Measurements from ENCODE around the gene PPID. TPM values are rescaled to one million over a fixed set of nuclear protein-coding genes. Genes with fewer than 3 reads are reported as not detected.

Gene PPID
- polyA plus RNA-seq (2012; ENCODE audit: insufficient read depth, insufficient read length, low read depth) = 35.6 TPM

DNA sequence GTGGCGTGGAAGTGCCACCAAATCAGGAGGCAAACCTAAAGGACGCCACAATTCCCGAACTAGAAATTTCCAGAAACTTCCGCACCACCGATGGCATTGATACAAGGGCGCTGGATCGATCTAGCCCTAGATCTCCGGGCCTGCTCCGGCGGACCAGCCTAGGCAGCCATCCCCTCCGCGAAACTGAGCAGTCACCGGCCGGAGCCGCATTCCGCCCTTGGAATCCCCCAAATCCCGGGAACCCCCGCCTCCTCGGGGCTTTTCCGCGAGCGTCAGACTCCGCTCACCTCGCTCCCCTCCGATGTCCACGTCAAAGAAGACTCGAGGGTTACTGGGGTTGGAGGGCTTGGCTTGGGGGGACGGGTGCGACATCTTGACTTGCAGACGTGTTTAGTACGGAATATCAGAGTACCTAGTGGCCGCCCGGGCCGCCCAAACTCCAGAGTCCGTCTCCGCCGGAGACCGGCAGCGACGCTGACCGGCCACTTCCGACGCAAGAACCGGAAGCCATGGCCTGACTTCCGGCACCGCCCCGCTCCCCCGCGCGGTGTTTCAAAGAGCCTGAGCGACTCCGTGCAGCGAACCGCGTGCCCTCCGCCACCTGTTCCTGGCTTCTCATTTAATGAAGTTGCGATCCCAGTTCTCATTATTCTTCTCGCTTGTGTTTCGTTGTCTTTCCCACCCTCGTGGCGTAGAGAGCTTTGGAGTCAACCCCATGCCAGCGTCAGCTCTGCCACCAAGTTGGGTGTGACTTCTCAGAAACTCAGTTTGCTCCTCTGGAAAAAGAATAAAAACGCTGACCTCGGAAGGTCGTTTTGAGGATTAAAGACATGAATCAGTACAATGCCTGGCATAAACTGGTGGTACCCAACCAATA lies at the start of gene PPID:
Gene PPID, minus strand, starts transcription at position 480 of the 877 bp plus-strand sequence. Its CDS starts 108 bp downstream, at position 372.
- Histone ChIP-seq H3K4me3 (ENCODE audit: low read depth, low read length) (peak within 1 kb of the TSS; percentile 81), H3K36me3 (peaks cover 34% of the 10 kb centered on the region), H3K9me3 (no peaks in the 10 kb centered on the region), H3K4me1 (no peaks in the 10 kb centered on the region), H3K27me3 (peaks cover 1% of the 10 kb centered on the region; the same call in 1 of the 2 replicates)
- TF ChIP-seq, protein P1, sequence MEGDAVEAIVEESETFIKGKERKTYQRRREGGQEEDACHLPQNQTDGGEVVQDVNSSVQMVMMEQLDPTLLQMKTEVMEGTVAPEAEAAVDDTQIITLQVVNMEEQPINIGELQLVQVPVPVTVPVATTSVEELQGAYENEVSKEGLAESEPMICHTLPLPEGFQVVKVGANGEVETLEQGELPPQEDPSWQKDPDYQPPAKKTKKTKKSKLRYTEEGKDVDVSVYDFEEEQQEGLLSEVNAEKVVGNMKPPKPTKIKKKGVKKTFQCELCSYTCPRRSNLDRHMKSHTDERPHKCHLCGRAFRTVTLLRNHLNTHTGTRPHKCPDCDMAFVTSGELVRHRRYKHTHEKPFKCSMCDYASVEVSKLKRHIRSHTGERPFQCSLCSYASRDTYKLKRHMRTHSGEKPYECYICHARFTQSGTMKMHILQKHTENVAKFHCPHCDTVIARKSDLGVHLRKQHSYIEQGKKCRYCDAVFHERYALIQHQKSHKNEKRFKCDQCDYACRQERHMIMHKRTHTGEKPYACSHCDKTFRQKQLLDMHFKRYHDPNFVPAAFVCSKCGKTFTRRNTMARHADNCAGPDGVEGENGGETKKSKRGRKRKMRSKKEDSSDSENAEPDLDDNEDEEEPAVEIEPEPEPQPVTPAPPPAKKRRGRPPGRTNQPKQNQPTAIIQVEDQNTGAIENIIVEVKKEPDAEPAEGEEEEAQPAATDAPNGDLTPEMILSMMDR (IDR thresholded peaks at IDR 0.05; ENCODE audit: low read depth, low read length) = no peak
- DNase-seq = peak; percentile 89

DNA sequence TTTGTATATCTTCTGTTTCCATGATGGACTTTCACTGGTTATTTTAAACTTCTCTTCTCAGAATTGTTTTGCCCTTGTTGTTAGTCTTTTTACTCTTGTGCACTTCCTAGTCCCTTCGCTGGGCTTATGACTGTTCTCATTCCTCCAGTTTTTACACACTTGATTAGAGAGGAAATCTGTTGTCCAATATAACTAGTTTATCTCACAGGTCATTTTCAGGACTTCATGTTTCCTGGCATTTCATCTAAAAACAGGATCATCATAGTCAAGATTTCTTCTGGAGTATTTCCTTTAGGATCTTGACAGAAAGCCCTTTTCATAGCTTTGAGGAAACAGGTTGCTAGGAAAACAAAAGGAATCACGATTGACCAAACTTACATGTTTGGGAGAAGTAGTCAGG lies 48.6 kb upstream of the PPID start:
- TF ChIP-seq, protein P1 (IDR thresholded peaks at IDR 0.05; ENCODE audit: low read depth, low read length) = no peak
- Histone ChIP-seq H3K27me3 (no peaks in the 10 kb centered on the region), H3K36me3 (no peaks in the 10 kb centered on the region), H3K4me3 (ENCODE audit: low read depth, low read length) (no peak overlapping the region), H3K4me1 (no peaks in the 10 kb centered on the region; the same call in 1 of the 2 replicates), H3K9me3 (no peaks in the 10 kb centered on the region)
- no peak for DNase-seq

DNA sequence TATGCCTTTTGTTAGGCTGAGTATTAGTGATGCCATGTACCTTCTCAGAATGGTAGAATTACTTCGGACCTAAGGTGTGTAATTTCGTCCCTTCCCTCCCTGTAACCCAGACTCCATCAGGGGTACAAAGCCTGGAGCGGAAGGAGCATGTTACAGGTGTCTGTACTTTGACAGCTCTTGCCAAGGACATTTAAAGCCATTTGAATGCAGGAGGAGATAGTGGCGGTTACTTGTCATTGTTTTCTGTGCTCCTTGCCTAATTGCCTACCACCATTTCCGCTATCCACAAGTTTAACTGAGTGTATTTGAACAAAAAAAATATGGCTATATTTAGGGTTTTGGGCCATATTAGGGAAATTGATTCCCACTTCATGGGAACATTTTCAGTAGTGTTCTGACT lies 47.5 kb upstream of the PPID start:
- H3K27me3 ChIP-seq = no peaks in the 10 kb centered on the region
- H3K9me3 ChIP-seq = no peaks in the 10 kb centered on the region
- no peak for DNase-seq
- no peak overlapping the region for H3K4me3 ChIP-seq (ENCODE audit: low read depth, low read length)
- TF ChIP-seq, protein P1 (IDR thresholded peaks at IDR 0.05; ENCODE audit: low read depth, low read length) = no peak
- no peaks in the 10 kb centered on the region for H3K4me1 ChIP-seq
- no peaks in the 10 kb centered on the region for H3K36me3 ChIP-seq

DNA sequence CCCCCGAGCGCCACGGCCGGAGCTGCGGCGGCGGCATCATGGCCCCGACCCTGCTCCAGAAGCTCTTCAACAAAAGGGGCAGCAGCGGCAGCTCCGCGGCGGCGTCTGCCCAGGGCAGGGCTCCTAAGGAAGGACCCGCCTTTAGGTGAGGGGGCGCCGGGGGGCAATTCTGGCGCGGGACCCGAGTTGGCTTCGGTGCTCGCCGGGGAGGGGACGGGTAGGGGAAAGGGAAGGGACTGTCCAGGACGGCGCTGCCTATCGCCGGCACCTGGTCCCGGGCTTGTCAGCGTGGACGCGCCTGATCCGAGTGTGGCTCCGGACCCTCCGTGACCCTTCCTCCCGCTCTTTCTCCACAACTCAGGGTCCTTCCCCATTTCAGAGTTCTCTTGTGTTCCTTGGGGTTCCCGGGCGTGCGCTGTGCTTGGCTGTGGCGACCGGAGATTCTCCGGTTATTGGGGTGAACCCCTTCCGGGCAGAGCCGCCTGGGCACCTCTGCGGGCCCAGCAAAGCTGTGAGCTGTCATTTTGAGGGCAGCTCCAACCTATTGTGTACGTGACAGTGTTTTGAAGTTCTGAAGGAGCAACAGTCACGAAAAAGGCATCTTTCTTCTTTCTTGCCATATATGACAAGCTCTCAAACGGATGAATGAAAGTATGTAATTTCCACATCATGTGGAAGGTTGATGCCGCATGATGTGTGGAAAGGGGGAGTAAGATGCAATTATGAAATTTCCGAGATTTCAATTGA lies 46.2 kb upstream of the PPID start:
- H3K4me1 ChIP-seq = no peaks in the 10 kb centered on the region
- no peaks in the 10 kb centered on the region for H3K27me3 ChIP-seq
- peak overlapping the region; percentile 92 for H3K4me3 ChIP-seq (ENCODE audit: low read depth, low read length)
- no peaks in the 10 kb centered on the region for H3K9me3 ChIP-seq
- TF ChIP-seq, protein P1 (IDR thresholded peaks at IDR 0.05; ENCODE audit: low read depth, low read length) = no peak
- DNase-seq = peak; percentile 42
- no peaks in the 10 kb centered on the region for H3K36me3 ChIP-seq

DNA sequence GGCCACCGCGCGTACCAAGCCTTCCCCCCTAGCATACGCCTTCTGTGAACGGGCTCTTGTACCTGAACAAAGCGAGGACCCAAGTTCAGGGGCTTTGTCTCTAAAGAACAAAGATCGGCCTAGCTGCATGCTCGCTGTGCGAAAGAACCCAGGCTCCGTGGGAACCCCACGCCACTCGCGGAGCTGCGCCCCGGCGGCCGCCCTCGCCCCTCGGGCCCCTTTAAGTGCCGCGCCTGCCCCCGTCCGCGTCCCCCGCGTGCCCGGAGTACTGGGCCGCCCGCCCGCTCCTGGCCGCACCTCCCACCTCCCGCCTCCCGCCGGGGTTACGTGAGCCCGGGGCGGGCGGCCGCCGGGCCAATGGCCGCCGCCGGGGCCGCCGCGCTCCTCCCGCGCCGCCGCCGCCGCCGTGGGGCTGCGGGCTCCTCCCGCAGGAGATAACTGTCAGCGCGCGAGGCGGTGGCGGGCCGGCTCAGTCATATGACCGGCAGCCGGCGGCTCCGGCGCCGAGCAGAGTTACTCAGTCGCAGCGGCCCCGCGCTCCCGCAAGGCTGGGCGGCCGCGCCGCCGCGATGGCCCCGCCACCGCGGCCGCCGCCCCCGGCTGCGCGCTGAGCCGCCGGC lies 45.5 kb upstream of the PPID start, which contains the start of gene FNIP2:
Gene FNIP2, plus strand, starts transcription at position 472 of the 620 bp plus-strand sequence. CDS start 187 bp downstream, outside the sequence.
- peak; percentile 86 for DNase-seq
- Histone ChIP-seq H3K4me1 (no peaks in the 10 kb centered on the region), H3K4me3 (ENCODE audit: low read depth, low read length) (peak within 1 kb of the TSS; percentile 92), H3K27me3 (no peaks in the 10 kb centered on the region), H3K36me3 (no peaks in the 10 kb centered on the region), H3K9me3 (no peaks in the 10 kb centered on the region)
- TF ChIP-seq, protein P1 (IDR thresholded peaks at IDR 0.05; ENCODE audit: low read depth, low read length) = no peak

Measured in BE2C (cell line).